Activated T-helper 1 cell treated with Interleukin-2 at 50 U/mL for 16 hours (primary cell): ENCODE measurements around the gene IGFN1.

Experiments
- DNase-seq: peaks from one replicate; pipeline ENCODE4 v3.0.0-alpha.2; 2020; ENCODE audit warnings: low read depth

Gene IGFN1

DNA sequence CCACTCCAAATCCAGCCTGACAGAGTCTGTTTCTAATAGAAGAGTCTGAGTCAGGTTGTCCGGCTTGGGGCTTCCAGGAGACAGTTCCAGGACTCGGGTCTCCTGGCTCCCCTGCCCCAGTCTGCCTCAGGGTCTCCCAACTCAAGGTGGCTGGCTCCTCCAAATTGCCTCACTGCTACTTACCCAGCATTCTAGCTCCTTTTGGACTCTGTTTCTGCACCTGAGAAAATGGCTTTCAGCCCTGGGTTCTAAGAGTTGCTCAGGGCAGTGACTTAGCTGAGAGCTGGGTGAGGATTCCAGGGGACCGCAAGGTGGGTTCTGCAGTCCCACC is 5.5 kb upstream of the IGFN1 start:
- DNase-seq = no peak

DNA sequence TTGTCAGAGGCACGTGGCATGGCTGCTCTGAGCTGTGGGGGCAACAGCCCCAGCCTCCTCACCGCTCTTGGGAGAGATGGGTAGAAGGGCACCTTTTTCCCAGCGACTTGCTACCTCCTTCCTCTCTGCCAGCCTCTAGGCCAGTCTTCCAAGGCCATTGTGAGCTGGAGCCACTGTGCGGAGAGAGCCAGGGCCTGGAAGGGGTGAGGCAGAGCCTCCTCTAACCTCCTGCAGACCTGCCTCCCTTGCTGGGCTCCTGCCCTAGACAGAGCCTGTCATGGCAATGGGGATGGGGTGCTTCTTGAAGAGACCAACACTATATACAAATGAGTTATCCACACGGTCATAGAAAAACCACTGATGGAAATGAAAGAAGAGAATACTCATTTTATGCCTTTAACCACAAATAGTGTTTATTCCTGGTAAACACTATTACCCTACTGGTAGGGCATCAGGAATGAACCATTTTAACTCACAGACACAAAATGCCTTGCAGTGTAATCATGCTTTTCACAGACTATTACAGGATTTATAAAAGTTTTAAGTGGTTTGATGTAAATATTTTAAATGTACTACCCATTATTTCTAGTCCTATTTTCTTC is 5.0 kb upstream of the IGFN1 start:
- DNase-seq = no peak

DNA sequence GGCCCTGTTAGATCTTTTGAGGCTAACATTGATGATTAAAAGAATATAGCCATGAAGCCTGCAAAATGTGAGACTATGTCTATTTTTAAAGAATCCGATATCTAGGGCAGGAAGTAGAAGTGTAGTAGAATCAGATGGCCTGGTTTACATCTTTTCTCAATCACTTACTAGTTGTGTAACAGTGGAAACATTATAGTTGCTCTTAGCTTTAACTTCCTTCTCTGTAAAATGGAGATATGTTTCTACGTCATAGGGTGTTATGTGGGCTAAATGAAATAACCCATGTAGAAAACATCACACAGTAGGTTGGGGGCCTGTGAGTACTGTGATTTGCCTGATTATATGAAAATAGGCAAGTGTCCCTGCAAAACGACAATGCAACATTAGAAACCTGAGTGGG is 4.4 kb upstream of the IGFN1 start:
- DNase-seq = no peak

DNA sequence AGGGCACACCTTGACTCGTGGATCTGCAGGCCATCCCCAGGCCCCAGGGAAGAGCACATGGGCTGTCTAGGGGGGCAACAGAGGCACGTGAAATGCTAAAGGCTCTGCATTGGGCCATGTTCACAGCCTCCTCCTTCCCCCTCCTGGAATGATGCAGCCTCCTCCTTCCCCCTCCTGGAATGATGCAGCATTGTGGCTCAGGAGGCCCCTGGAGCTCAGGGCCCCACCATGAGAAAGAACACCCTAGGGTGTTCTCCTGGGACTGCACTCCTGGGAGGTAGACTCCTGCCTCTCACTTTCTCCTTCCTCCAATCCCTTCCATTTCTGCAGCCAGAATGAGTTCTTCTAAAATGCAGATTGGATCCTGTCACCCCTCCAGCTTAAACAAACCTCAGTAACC is 1.5 kb upstream of the IGFN1 start:
- DNase-seq = no peak

DNA sequence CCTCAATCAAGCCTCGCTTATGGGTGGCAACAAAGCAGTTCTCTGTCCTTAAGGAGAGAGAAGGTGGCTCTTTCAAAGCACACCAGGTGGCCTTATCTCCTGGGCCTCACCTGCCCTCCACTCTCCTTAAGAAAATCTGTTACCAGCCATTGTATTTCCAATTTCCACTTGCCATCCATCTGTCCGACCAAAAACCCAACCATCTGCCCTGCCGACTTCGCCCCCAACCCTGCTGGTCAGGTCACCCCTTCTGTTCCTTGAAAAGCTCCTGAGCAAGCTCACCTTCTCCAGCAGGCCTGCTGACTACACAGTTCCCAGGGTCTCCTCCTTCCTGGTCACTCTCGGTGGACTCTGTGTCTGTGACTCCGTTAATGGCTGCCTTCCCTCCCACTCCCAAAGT is 619 bp upstream of the IGFN1 start:
- no peak for DNase-seq

DNA sequence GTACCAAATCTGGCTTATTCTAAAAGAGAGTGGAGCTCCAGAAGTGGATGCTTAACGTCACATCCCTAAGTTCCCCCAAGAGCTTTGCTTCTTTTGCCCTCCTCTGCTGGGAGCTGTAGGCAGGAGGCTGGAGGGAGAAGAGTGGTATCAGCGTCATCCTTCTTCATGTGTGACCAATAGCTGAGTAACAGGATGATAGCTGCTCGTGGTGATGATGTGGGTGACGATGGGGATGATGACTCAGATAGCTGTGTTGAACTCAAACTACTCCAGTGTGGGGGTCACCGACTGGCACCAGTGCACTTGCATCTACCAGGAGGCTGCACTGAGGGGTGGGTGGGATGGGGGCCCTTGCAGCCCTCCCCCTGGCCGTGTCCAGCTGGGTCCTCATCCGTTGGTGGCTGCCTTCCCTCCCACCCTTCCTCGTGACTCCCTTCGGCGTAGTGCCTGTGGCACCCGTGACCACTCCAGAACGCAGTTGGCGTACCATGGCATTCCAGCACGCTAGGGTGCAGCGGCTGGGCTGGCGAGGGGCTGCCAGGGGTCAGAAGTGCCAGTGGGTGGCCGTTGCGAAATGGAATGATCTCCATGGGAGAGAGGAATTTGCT is 1.1 kb downstream of the IGFN1 start:
- DNase-seq = no peak

DNA sequence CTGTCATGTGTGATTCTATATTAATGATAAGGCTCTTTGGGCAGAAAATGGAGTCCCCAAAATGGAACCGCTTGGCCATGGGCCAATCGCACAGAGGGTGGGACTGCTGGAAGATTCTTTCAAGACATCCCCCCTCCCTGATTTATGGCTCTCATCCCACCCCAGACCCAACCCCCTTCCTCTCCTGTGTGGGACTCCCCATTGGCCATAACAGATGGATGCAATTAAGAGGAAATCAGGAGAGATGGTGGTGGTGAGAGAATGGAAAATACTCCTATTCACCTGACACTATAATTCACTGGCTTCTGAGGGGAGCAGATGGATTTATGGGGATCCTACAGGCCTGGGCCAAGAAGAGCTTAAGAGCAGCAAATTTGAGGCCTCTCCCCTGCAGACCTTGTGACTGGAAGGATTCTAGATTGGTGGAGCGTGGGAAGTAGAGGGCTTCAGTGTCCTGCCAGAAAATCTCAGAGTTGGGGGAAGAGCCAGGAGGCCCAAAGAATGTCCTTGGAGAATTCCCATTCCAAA is 1.7 kb downstream of the IGFN1 start:
- no peak for DNase-seq

DNA sequence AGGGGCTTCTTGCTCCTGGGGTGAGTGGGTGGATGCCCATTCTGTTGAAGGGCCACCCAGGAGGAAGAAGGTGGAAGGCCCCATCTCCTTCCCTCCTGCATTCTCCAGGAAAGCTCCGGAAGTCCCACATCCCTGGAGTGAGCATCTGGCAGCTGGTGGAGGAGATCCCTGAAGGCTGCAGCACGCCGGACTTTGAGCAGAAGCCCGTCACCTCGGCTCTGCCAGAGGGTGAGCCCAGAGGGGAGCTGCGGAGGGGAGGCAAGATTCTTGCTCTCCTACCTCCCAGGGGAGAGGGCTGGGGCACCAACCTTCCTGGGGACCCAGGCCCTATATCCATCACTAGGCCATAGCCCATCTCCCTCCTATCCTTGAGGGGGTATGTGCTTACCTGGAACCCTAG is 3.4 kb downstream of the IGFN1 start:
- no peak for DNase-seq

DNA sequence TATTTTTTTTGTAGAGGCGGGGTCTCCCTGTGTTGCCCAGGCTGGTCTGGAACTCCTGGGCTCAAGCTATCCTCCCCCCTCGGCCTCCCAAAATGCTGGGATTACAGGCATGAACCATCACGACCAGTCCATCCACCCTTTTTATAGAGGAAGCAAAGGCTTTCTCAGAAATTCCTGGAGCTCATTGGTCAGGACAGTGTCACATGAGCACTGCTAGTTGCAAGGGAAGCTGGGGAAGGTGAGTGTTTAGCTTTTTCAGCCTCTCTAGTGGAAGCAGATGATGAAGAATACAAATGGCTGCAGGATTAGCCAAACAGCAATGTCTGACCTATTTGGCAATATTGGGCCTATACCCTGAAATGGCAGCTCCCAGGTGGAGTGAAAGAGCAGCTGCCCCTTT is 8.0 kb downstream of the IGFN1 start:
- no peak for DNase-seq

DNA sequence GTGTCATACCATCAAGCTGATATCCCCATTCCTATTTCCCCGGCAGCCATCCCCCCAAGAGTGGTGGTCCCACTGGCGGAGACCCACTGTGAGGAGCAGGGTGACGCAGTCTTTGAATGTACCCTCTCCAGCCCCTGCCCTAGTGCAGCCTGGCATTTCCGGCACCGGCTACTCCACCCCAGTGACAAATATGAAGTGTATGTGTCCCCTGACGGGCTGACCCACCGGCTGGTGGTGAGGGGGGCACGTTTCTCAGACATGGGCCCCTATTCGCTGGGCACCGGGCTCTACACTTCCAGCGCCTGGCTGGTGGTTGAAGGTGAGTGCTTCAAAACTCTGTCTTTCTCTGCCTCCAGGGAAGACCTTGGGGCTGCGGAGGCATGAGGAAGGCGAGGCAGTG is 14.4 kb downstream of the IGFN1 start:
- no peak for DNase-seq

DNA sequence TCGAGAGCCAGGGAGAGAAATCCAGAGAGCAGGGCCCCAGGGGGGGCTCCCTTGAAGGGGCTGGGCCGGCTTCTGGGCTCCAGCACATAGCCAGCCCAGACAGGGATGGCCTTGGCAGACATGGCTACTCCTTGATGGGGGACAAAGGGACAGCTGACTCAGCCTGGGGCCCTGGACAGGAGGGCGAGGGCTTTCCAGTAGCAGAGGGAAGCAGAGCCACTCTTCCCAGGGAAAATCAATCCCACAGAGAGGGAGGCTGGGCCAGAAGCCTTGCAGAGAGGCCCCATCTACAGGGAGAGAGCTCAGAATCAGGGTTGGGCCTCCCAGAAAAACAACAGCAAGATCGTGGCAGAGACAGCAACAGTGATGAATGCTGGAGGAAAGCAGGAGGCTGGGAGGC is 15.6 kb downstream of the IGFN1 start:
- DNase-seq = no peak

DNA sequence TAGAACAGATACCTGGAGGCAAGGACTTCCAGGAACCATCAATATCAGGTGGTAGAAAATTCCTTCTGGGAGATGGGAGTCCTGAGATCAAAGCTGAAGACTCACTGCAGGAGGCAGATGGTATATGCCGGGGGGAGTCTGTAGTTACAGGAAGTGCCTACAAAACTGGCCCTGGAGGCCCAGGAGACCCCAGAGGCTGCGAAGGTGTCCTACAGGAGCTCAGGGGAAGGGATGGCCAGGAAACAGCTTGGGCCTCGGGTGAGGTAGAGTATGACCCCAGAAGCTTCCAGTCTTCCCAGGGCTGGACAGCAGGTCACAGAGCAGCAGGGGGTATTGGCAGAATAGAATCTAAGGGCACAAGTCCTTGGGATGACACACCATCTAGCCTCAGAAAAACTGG is 16.4 kb downstream of the IGFN1 start:
- no peak for DNase-seq

DNA sequence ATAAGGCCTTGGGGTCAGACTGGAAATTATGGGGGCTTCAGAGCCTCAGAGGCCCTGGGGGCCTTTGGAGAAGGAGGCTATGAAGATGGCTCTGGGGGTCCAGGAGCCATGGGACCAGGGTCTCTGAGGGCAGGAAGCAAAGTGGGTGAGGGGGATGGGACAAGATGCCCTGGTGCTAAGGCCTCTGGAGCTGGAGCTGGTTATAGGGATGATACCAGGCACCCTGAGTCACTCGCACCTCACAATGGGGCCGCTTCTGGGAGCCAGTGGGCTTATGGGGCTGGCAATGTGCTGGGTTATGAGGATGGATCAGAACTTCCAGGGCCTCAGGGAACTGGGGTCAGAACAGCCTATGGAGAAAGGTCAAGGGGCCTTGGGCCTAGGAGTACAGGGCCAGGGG is 17.6 kb downstream of the IGFN1 start:
- no peak for DNase-seq

DNA sequence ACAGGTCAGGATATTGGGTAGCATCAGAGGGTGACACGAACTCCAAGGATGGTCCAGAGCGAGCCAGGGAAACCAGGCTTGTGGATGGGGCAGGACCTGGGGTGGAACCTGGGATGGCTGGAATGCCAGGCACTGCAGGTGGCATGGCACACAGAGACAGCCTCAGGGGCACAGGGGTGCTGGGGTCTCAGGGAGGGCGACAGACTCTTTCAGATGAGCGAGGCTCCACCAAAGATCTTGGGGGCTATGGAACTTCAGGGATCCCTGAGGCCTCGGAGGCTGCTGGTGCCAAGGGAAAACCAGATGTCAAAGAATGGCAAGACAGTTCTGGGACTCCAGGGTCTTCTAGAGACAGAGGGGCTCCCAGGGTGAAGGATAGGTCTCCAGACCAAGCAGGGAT is 21.4 kb downstream of the IGFN1 start:
- no peak for DNase-seq

DNA sequence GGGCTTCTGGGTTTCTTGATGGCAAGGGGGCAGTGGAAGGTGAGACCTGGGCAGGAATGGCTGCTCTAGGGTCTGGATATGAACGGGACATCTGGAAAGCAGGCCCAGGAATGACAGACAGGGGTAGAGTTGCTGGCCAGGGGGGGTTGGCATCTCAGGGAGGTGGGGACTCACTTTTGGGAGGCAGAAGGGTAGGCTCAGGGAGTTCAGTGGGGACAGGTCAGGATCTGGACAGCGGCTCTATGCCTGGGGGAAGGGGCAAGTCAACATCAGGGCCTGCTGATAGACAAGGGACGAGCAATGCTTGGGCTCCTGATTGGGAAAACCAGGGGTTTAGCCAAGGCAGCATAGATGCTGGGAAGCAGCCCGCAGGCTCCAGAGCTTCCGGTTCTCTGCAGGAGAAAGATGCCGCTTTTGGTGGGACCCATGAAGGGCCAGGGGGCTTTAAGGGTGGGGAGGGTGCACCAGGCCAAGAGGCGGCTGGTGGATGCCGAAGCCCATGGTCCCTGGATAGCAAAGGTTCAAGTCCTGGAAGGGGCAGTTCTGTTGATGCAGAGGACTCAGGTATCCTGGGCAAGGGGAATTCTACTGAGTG is 21.9 kb downstream of the IGFN1 start:
- no peak for DNase-seq

DNA sequence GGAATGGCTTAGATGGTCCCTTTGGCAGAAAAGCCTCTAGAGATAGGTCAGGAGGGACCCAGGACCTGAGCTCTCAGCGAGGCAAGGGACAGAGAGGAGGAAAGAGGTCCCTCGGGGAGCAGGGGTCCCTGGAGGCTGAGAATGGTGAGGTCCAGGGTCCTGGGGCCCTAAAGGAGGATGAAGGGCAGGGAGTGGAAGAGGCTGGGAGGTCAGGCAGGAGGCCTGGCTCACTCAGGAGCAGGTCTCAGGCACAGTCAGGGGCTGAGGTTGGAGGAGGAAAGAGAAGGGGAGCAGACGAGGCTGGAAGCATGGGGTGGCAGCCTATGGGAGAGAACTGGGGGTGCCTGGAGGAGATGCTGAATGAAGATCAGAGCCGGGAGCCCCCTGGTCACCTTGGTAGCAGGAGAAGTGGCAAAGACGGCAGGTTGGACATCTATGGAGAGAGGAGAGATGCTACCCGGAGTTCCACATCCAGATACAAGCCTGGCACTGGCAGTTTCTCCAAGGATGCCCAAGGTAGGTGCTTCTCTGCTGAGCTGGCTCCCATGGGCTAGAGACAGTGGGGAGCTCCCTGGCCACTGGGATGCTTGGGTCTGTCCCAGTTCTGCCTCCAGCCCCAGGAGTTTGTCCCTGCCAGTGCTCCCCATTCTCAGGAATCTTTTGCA is 22.6 kb downstream of the IGFN1 start:
- DNase-seq = no peak

DNA sequence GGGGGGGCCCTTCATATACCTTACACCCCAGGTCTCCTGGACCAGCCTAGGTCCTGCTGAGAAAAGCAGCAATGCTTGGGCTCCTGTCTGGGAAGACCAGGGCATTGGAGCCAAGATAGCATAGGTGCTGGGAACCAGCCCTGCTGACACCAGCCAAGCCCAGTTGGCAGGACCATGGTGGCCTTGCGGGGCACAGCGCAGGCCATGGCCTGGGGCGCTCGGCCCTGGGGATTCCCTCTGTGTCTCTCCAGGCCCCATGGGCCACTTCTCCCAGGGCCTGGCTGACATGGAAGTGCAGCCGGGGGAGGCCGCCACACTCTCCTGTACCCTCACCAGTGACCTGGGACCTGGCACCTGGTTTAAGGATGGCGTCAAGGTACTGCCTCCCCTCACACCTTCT is 23.3 kb downstream of the IGFN1 start:
- no peak for DNase-seq

DNA sequence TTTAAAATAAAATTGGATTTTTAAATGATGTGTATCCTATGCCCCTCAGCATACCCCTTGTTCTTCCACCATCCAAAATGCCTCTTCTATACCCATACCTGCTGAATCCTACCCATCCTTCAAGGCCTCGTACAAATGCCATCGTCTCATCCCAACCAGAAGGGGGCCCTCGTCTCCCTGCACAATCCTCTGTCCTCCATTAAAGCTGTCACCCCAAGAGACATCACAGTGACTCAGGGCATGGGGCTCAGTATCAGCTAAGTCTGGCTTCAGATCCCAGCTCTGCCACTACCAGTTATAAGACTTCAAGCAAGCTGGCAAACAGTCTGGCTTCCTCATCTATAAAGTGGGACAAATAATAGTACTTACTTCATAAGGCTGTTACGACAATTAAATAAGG is 23.8 kb downstream of the IGFN1 start:
- no peak for DNase-seq

DNA sequence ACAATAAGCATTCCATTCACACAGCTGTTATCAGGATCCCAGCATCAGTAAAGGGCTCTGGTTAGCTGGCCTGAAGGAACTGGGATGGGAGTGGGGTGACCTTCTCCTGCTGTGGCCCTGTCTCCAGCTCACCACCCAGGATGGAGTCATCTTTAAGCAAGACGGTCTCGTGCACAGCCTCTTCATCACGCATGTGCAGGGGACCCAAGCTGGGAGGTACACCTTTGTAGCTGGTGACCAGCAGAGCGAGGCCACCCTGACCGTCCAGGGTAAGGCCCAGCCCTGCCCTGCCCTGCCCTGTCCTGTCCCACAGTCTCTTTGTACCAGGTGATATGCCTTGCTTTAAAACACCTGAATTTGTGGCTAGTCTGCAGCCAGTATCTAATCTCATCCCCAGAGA is 24.3 kb downstream of the IGFN1 start:
- DNase-seq = no peak

DNA sequence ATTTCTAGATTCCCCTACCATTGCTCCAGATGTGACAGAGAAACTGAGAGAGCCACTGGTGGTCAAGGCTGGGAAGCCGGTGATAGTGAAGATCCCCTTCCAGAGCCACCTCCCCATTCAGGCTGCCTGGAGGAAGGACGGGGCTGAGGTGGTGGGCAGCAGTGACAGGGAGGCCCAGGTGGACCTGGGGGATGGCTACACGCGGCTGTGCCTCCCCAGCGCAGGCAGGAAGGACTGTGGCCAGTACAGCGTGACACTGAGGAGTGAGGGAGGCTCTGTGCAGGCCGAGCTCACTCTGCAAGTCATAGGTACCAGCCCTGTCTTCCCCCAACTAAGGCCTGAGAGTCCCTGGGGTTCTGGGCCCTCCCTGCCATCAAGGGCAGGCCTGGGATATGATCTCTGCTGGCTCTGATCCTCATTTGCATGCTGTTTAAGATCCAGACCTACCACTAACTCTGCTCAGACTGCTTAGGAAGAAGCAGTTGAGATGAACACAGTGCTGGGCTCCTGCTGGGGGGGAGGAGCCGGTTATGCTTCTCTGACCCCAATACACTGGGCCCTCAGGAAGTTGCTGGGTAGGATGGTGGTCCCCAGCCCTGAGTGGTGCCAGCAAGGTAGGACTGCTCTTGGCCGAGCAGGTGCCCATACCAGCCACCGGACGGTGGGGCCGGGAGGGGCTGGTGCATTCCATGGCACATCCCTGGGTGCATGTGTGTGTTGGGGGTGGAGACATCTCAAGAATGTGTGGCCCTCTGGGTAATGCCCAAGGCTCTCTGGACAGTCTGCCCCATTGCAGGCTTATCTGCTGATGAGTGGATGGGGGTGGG is 25.1 kb downstream of the IGFN1 start:
- no peak for DNase-seq

DNA sequence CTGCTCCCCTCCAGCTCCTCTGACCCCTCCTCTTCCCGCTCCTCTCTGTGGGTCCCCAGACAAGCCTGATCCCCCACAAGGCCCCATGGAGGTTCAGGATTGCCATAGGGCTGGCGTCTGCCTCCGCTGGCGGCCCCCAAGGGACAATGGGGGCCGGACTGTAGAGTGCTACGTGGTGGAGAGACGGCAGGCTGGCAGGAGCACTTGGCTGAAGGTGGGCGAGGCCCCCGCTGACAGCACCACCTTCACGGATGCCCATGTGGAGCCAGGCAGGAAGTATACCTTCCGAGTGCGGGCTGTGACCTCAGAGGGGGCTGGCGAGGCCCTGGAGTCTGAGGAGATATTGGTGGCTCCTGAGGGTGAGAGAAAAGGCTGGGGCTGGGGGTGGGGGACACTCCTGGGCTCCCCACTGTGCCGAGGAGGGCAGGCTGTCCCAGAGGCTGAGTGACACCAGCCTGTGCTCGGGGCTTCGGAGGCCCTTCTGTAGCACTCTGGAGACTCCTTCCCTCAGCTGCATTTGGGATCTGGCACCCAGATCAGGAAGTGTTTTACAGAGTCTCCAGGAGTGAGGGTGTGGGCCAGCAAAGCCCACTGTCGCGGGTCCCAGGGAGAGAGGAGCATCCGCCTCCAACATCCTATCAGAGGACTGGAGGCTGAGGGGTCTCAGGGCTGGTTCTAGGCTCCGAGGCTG is 25.9 kb downstream of the IGFN1 start:
- no peak for DNase-seq

DNA sequence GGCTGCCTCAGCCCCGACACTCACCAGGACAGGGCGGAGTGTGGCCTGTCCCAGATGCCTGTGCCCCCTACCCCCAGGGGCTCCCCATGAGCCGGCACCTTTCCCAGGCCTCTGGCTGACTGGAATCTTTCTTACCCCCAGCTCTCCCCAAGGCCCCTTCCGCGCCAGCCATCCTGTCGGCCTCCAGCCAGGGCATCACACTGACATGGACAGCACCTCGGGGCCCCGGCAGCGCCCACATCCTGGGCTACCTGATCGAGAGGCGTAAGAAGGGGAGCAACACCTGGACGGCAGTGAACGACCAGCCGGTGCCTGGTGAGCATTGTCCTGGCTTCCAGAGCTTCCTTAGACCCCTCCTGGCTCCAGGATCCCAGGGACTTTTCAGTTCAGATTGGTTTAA is 26.5 kb downstream of the IGFN1 start:
- DNase-seq = no peak
